SW480 (cell line): ENCODE data around the gene PIGM.

Source experiments
- DNase-seq: peaks from one replicate; pipeline ENCODE4 v3.0.0-alpha.2; 2016; ENCODE audit warnings: low spot score

Gene PIGM

GRCh38 chr1:159989581-159989980 is 42.2 kb downstream of the PIGM start:
- DNase-seq, result no peak

- no peak for DNase-seq
These were observed 43.8 kb downstream of the PIGM start for GRCh38 chr1:159988006-159988405.

GRCh38 chr1:159987186-159987585 is 44.6 kb downstream of the PIGM start:
- DNase-seq, result no peak

DNA sequence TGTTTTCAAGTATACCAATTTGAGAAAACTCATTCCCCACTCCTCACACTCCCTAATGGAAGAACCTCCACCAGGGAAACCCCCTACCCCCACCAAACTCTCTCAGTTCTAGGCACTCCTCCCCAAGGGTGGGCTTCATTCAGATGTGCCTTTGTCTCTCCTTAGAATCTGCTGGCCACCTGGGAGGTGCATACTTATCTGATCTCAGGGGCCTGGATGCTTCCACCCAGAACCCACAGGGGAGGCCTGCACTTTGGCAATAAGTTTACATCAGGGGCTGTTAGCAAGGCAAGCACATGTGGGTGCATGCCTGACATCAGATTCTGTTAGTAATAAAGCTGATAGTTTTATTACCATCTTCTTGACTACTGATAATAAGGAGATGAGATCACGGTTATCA is 45.3 kb downstream of the PIGM start:
- DNase-seq, result no peak

DNA sequence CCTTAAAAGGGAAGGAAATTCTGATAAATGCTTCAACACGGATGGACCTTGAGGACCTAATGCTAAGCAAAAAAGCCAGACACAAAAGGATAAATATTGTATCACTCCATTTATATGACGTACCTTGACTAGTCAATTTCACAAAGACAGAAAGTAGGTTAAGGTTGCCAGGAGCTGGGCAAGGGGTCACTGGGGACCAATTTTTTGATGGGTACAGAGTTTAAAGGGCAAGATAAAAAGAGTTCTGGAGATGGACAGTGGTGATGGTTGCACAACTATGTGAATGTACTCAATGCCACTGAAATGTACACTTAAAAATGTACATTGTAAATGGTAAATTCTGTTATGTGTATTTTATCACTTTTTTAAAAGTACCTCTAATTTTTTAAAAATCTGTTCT is 45.7 kb downstream of the PIGM start:
- no peak for DNase-seq

DNA sequence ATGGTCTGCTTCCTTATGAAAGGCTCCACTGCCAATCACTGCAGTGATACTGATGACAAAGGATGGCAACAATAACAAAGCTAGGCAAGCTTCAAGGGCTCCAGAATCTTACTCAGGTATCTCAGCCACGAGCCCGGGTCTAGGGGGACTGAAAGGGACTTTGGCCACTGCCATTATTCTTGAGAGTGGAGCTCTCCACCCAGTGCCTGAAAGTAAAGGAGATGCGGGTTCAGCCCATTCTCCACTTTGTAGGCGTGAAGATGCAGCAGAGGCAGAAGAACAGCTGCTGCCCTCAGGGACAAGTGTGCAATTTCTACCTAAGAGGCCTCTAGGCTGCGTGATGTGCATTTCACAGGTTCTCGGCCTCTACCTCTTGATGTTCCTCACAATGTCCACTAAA is 46.3 kb downstream of the PIGM start:
- DNase-seq, result no peak

- DNase-seq, result no peak
These were observed 48.1 kb downstream of the PIGM start for GRCh38 chr1:159983681-159984080.

GRCh38 chr1:159982280-159982679 is 49.5 kb downstream of the PIGM start:
- no peak for DNase-seq

GRCh38 chr1:159981351-159982055 is 50.3 kb downstream of the PIGM start:
- no peak for DNase-seq

DNA sequence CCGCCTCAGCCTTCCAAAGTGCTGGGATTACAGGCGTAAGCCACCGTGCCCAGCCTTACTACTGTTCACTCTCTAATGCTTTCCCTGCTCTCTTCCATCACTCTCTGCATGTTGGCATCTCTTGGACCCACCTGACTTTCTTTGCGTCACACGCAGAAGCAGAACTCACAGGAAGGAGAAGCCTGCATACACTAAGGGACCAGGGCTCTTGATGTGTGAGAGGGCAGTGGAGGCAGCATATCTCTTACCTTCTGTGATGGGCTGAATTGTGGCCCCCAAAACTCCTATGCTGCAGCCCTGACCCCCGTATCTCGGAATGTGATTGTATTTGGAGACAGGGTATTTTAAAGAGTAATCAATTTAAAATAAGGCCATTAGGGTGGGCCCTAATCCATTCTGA is 51.0 kb downstream of the PIGM start:
- DNase-seq, result no peak

GRCh38 chr1:159980076-159980475 is 51.7 kb downstream of the PIGM start:
- no peak for DNase-seq

- DNase-seq, result no peak
These were observed 52.5 kb downstream of the PIGM start for GRCh38 chr1:159979257-159979656.

GRCh38 chr1:159978107-159978398 is 53.7 kb downstream of the PIGM start:
- DNase-seq, result no peak

GRCh38 chr1:159977364-159978106 is 54.3 kb downstream of the PIGM start:
- no peak for DNase-seq
